ENCODE results near the gene RXRA. TPM values are rescaled to one million over a fixed set of nuclear protein-coding genes. Genes with fewer than 3 reads are reported as not detected.

The RXRA gene
- total and polyA plus RNA-seq, 2 of the 13 experiments (the other 11 are each of a cell fraction or from before 2014, with no cell fraction given), result 18.9 to 29.2 TPM

DNA sequence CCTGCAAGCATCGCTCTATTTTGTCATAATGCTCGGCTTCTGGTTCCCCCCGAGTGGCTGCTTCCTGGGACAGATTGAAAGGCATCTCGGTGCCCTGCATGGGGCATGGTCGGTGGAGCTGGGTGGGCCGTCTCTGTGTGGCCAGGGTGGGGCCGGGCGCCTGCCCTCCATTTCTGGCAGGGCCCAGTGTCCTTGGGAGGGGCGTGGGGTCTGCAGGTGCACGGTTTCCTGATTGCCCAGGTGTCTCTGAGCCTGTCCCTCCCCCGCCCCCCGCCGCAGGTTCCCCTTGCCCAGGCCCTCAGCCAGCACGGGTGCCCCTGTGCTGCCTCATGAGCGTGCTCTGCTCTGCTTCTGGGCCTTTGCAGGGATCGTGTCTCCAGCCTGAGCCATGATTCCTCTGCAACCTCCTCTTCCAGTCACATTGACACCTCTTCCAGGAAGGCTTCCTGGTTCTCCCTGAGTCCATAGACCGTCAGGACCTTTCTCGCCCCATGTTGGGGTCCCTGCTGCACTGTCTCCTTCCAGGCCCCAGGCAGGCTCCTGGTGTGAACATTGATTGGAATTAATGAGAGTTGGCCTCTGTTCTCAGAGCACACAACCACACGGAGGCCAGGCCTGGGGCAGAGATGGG, 90.2 kb downstream of the RXRA start:
- 96% methylated on average over 4 of the region's 19 CpGs for WGBS (ENCODE audit: low lambda C conversion rate)
- CTCF ChIA-PET (ENCODE audit: low intra/inter-chr PET ratio, low total read pairs), result no interaction called here
- DNase-seq (ENCODE audit: low spot score), result no peak
- no TSS peak for BruUV-seq (replicated peaks)
- Histone ChIP-seq H3K36me3 (replicated peaks in 1 of 2; ENCODE audit: control insufficient read depth in 1 of 2, insufficient read depth in 2 of 2, low read length in 2 of 2) (peaks cover 6 to 38% of the 10 kb centered on the region in 2 experiments; a peak in 4 of 5 replicates), H3K9ac (ENCODE audit: insufficient read depth, low read depth, low read length) (no peak overlapping the region), H3K27ac (ENCODE audit: extremely low read length, insufficient read depth, low read length) (no peak overlapping the region), H3K9me3 (ENCODE audit: low read length) (no peaks in the 10 kb centered on the region), H3K4me1 (ENCODE audit: insufficient read depth, low read length) (no peaks in the 10 kb centered on the region), H3K79me2 (ENCODE audit: insufficient read depth, low read length) (no peaks in the 10 kb centered on the region), H3K4me2 (ENCODE audit: low read depth, low read length) (no peak overlapping the region), H4K20me1 (ENCODE audit: insufficient read depth, low read length) (peaks cover 6% of the 10 kb centered on the region; the same call in 1 of the 2 replicates), H3K27me3 (ENCODE audit: control insufficient read depth in 1 of 2, insufficient read depth in 2 of 2, low read length in 2 of 2) (no peaks in the 10 kb centered on the region), H2AFZ (ENCODE audit: low read length) (no peak overlapping the region), H3K4me3 (replicated peaks in 1 of 3; ENCODE audit: insufficient read depth in 1 of 3, low read depth in 2 of 3, low read length in 3 of 3) (no peak overlapping the region)
- FAIRE-seq, result no peak
- in situ Hi-C loops (cut with HindIII; ENCODE audit: extremely low pct_ligation_motif_present, low pct_unique_long_range_greater_than_20kb) (no loop called here), intact Hi-C loops (cut with micrococcal nuclease; ENCODE audit: unreplicated experiment) (no loop called here)
- TF ChIP-seq SIX4 (CRISPR knock-in tag; IDR thresholded peaks at IDR 0.05) (no peak), ZFP1 (CRISPR knock-in tag; IDR thresholded peaks at IDR 0.05) (no peak), ADNP (CRISPR knock-in tag; IDR thresholded peaks at IDR 0.05) (no peak), CREM (IDR thresholded peaks at IDR 0.05) (no peak), CREM (CRISPR knock-in tag; IDR thresholded peaks at IDR 0.05) (no peak), SP2 (CRISPR knock-in tag; IDR thresholded peaks at IDR 0.05) (no peak), ATF1 (CRISPR knock-in tag; IDR thresholded peaks at IDR 0.05) (no peak), SKI (IDR thresholded peaks at IDR 0.05; ENCODE audit: partially characterized antibody) (no peak), ZNF337 (CRISPR knock-in tag; IDR thresholded peaks at IDR 0.05; ENCODE audit: borderline replicate concordance, low read depth) (no peak), FOXC1 (CRISPR knock-in tag; IDR thresholded peaks at IDR 0.05; ENCODE audit: borderline replicate concordance) (no peak), ZNF230 (CRISPR knock-in tag; IDR thresholded peaks at IDR 0.05) (no peak), KLF12 (CRISPR knock-in tag; IDR thresholded peaks at IDR 0.05; ENCODE audit: borderline replicate concordance) (no peak)
- TF ChIP-seq, protein P1, sequence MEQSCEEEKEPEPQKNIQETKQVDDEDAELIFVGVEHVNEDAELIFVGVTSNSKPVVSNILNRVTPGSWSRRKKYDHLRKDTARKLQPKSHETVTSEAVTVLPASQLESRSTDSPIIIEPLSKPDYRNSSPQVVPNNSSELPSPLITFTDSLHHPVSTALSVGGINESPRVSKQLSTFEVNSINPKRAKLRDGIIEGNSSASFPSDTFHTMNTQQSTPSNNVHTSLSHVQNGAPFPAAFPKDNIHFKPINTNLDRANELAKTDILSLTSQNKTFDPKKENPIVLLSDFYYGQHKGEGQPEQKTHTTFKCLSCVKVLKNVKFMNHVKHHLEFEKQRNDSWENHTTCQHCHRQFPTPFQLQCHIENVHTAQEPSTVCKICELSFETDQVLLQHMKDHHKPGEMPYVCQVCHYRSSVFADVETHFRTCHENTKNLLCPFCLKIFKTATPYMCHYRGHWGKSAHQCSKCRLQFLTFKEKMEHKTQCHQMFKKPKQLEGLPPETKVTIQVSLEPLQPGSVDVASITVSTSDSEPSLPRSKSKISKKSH (CRISPR knock-in tag; IDR thresholded peaks at IDR 0.05; ENCODE audit: borderline replicate concordance), result no peak
- TF ChIP-seq, protein P2, sequence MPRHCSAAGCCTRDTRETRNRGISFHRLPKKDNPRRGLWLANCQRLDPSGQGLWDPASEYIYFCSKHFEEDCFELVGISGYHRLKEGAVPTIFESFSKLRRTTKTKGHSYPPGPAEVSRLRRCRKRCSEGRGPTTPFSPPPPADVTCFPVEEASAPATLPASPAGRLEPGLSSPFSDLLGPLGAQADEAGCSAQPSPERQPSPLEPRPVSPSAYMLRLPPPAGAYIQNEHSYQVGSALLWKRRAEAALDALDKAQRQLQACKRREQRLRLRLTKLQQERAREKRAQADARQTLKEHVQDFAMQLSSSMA (CRISPR knock-in tag; IDR thresholded peaks at IDR 0.05), result no peak
- TF ChIP-seq, protein P3, sequence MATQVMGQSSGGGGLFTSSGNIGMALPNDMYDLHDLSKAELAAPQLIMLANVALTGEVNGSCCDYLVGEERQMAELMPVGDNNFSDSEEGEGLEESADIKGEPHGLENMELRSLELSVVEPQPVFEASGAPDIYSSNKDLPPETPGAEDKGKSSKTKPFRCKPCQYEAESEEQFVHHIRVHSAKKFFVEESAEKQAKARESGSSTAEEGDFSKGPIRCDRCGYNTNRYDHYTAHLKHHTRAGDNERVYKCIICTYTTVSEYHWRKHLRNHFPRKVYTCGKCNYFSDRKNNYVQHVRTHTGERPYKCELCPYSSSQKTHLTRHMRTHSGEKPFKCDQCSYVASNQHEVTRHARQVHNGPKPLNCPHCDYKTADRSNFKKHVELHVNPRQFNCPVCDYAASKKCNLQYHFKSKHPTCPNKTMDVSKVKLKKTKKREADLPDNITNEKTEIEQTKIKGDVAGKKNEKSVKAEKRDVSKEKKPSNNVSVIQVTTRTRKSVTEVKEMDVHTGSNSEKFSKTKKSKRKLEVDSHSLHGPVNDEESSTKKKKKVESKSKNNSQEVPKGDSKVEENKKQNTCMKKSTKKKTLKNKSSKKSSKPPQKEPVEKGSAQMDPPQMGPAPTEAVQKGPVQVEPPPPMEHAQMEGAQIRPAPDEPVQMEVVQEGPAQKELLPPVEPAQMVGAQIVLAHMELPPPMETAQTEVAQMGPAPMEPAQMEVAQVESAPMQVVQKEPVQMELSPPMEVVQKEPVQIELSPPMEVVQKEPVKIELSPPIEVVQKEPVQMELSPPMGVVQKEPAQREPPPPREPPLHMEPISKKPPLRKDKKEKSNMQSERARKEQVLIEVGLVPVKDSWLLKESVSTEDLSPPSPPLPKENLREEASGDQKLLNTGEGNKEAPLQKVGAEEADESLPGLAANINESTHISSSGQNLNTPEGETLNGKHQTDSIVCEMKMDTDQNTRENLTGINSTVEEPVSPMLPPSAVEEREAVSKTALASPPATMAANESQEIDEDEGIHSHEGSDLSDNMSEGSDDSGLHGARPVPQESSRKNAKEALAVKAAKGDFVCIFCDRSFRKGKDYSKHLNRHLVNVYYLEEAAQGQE (IDR thresholded peaks at IDR 0.05; ENCODE audit: borderline replicate concordance in 1 of 2, low read depth in 1 of 2, low read length in 2 of 2), result no peak
- TF ChIP-seq, protein P4, sequence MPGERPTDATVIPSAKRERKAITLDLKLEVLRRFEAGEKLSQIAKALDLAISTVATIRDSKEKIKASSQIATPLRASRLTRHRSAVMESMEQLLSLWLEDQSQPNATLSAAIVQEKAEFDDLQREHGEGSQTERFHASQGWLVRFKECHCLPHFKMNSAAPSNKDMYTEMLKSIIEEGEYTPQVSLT (CRISPR knock-in tag; IDR thresholded peaks at IDR 0.05; ENCODE audit: borderline replicate concordance, low read depth), result no peak
- POLR2A ChIA-PET, result no interaction called here
- ATAC-seq, result no peak
